ENCODE data around the gene ZNF358. TPM values are rescaled to one million over a fixed set of nuclear protein-coding genes. Genes with fewer than 3 reads are reported as not detected.

Gene ZNF358
- total RNA-seq, 2 donors from 2014 or later = 20.2 to 44.1 TPM

DNA sequence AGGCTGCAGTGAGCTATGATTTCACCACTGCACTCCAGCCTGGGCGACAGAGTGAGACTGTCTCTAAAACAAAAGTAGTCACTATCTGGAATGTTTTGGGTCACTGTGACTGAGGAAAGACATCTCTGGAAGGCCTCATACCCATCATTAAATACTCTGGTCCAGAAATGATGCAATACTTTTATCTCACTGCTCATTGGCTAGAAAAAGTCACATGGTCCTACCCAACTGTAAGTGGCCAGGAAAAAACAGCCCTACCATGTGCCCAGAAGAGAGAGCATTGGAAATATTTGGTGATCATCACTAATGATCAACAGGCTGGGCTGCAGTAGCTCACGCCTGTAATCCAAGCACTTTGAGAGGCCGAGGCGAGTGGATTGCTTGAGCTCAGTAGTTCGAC, 49.4 kb downstream of the ZNF358 start:
- no peak for DNase-seq
- Histone ChIP-seq H3K4me3 (no peak overlapping the region), H3K27me3 (no peaks in the 10 kb centered on the region), H3K4me1 (no peaks in the 10 kb centered on the region), H3K9ac (ENCODE audit: low read depth in 2 of 2, low read length in 2 of 2) (no peak overlapping the region), H3K36me3 (no peaks in the 10 kb centered on the region), H3K27ac (no peak overlapping the region), H3K9me3 (no peaks in the 10 kb centered on the region)
- TF ChIP-seq, protein P1, sequence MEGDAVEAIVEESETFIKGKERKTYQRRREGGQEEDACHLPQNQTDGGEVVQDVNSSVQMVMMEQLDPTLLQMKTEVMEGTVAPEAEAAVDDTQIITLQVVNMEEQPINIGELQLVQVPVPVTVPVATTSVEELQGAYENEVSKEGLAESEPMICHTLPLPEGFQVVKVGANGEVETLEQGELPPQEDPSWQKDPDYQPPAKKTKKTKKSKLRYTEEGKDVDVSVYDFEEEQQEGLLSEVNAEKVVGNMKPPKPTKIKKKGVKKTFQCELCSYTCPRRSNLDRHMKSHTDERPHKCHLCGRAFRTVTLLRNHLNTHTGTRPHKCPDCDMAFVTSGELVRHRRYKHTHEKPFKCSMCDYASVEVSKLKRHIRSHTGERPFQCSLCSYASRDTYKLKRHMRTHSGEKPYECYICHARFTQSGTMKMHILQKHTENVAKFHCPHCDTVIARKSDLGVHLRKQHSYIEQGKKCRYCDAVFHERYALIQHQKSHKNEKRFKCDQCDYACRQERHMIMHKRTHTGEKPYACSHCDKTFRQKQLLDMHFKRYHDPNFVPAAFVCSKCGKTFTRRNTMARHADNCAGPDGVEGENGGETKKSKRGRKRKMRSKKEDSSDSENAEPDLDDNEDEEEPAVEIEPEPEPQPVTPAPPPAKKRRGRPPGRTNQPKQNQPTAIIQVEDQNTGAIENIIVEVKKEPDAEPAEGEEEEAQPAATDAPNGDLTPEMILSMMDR (IDR thresholded peaks at IDR 0.05) = no peak
- intact Hi-C loops (cut with DNase I) = no loop called here

Other genes starting within 250 kb of the ZNF358 start
- 10 to 100 TPM; 58.7 to 62.2 TPM for gene INSR, start 221.7 kb upstream of the ZNF358 start, total RNA-seq
- 100 to 1,000 TPM in 1 of 2 donors, 10 to 100 TPM in 1; 89.9 to 144 TPM for gene ARHGEF18, start 167.2 kb upstream of the ZNF358 start, total RNA-seq
- 1 to 10 TPM; 5.7 to 6.6 TPM for gene PEX11G, start 27.1 kb upstream of the ZNF358 start, total RNA-seq
- gene MCOLN1, start 6.5 kb downstream of the ZNF358 start, total RNA-seq = 10 to 100 TPM; 17.8 to 26.5 TPM
- gene PNPLA6, start 19.6 kb downstream of the ZNF358 start, total RNA-seq = 100 to 1,000 TPM in 1 of 2 donors, 10 to 100 TPM in 1; 93.0 to 131 TPM
- gene CAMSAP3, start 79.8 kb downstream of the ZNF358 start, total RNA-seq = 10 to 100 TPM; 41.1 to 55.4 TPM
- 10 to 100 TPM; 28.3 to 48.1 TPM for gene XAB2, start 113.4 kb downstream of the ZNF358 start, total RNA-seq
- 100 to 1,000 TPM; 118 to 141 TPM for gene PET100, start 113.7 kb downstream of the ZNF358 start, total RNA-seq
- under 1 TPM in 1 of 2 donors, not detected in 1; 0.32 TPM for gene PCP2, start 117.6 kb downstream of the ZNF358 start, total RNA-seq
- gene STXBP2, start 121.0 kb downstream of the ZNF358 start, total RNA-seq = 100 to 1,000 TPM; 166 to 212 TPM
- gene RETN, start 152.9 kb downstream of the ZNF358 start, total RNA-seq = not detected
- gene MCEMP1, start 161.0 kb downstream of the ZNF358 start, total RNA-seq = under 1 TPM in 1 of 2 donors, not detected in 1; 0.20 TPM
- gene TRAPPC5, start 164.7 kb downstream of the ZNF358 start, total RNA-seq = 100 to 1,000 TPM; 107 to 139 TPM
- 1 to 10 TPM in 1 of 2 donors, under 1 TPM in 1; 0.35 to 1.3 TPM for gene FCER2, start 186.0 kb downstream of the ZNF358 start, total RNA-seq
- under 1 TPM; 0.17 to 0.53 TPM for gene CLEC4G, start 216.0 kb downstream of the ZNF358 start, total RNA-seq
- 10 to 100 TPM in 1 of 2 donors, 1 to 10 TPM in 1; 4.0 to 12.1 TPM for gene CD209, start 231.4 kb downstream of the ZNF358 start, total RNA-seq
- not detected for gene CLEC4M, start 247.1 kb downstream of the ZNF358 start, total RNA-seq

Data from colonic mucosa (tissue), 4 donors.